Epithelial cell of proximal tubule (primary cell): ENCODE measurements around the gene TBCD. TPM values are rescaled to one million over a fixed set of nuclear protein-coding genes. Genes with fewer than 3 reads are reported as not detected.

ENCODE experiments used
- DNase-seq: peaks from one replicate; pipeline ENCODE4 v3.0.0-alpha.2; 2011; ENCODE audit warnings: low read depth
- H3K4me3 ChIP-seq: 2 replicates; pipeline ENCODE4 v1.5.1; 2011; ENCODE audit warnings: low read depth, mild to moderate bottlenecking, low read length
- CTCF ChIP-seq: conservative IDR thresholded peaks from 2 replicates; pipeline ENCODE4 v1.5.1; 2012; ENCODE audit warnings: low read depth, mild to moderate bottlenecking, low read length
- total RNA-seq: library from RNA; depleted of rRNA; stranded (reverse); fragments of >200 nt; gene quantifications from 2 replicates; pipeline ENCODE4 v1.2.3, GENCODE V29; 2015

TBCD gene
- total RNA-seq, 1 donor from 2014 or later = 46.6 TPM

- H3K4me3 ChIP-seq = no peak overlapping the region
- no peak for DNase-seq
- no peak for TF ChIP-seq CTCF
These were observed 42.7 kb upstream of the TBCD start for GRCh38 chr17:82709024-82709675.

- DNase-seq = no peak
- H3K4me3 ChIP-seq = no peak overlapping the region
These were observed 42.0 kb upstream of the TBCD start for GRCh38 chr17:82709676-82710498.

GRCh38 chr17:82710499-82711232 is 41.2 kb upstream of the TBCD start:
- no peak for DNase-seq
- no peak overlapping the region for H3K4me3 ChIP-seq
- no peak for TF ChIP-seq CTCF

More at GRCh38 chr17:82709676-82710498, 42.0 kb upstream of the TBCD start:
- TF ChIP-seq CTCF = no peak

- DNase-seq = no peak
- no peak for TF ChIP-seq CTCF
- H3K4me3 ChIP-seq = no peak overlapping the region
These were observed 38.7 kb upstream of the TBCD start for GRCh38 chr17:82713071-82713723.

- no peak for TF ChIP-seq CTCF
- DNase-seq = peak; percentile 37
- H3K4me3 ChIP-seq = peak within 1 kb of the TSS; percentile 86
These were observed 35.5 kb upstream of the TBCD start, which contains the start of gene FN3KRP for GRCh38 chr17:82716203-82717010. FN3KRP (plus strand) TSS chr17:82716706; CDS start chr17:82716756, 50 bp downstream.

- DNase-seq = no peak
- H3K4me3 ChIP-seq = no peak overlapping the region
These were observed 32.7 kb upstream of the TBCD start for GRCh38 chr17:82718986-82719685.

More at GRCh38 chr17:82718986-82719685, 32.7 kb upstream of the TBCD start:
- no peak for TF ChIP-seq CTCF
